ENCODE data around the gene RAB11FIP4.

Gene RAB11FIP4

DNA sequence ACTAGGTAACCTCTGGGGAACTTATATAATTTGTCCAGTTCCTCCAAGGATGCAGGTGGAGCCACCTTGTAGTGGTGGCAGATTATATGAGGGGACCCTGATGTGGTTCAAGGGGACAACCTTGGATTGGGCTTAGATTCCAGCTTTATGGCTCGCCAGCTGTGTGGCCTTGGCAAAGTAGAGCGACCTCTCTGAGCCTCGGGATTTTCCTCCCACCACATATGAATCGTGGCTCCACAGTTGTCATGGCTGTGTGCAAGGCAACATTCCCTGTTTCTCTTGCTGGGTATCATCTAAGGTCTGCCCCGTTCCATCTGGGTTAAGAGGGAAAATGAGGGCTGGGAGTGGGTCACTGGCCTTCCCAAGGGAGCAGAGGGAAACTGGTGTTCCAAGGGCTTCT, 104.6 kb downstream of the RAB11FIP4 start:
- DNase-seq (ENCODE audit: low spot score), result no peak
- TF ChIP-seq, protein P1, sequence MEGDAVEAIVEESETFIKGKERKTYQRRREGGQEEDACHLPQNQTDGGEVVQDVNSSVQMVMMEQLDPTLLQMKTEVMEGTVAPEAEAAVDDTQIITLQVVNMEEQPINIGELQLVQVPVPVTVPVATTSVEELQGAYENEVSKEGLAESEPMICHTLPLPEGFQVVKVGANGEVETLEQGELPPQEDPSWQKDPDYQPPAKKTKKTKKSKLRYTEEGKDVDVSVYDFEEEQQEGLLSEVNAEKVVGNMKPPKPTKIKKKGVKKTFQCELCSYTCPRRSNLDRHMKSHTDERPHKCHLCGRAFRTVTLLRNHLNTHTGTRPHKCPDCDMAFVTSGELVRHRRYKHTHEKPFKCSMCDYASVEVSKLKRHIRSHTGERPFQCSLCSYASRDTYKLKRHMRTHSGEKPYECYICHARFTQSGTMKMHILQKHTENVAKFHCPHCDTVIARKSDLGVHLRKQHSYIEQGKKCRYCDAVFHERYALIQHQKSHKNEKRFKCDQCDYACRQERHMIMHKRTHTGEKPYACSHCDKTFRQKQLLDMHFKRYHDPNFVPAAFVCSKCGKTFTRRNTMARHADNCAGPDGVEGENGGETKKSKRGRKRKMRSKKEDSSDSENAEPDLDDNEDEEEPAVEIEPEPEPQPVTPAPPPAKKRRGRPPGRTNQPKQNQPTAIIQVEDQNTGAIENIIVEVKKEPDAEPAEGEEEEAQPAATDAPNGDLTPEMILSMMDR (IDR thresholded peaks at IDR 0.05), result no peak
- no peak overlapping the region for H3K4me3 ChIP-seq
- no peak overlapping the region for H3K27ac ChIP-seq

DNA sequence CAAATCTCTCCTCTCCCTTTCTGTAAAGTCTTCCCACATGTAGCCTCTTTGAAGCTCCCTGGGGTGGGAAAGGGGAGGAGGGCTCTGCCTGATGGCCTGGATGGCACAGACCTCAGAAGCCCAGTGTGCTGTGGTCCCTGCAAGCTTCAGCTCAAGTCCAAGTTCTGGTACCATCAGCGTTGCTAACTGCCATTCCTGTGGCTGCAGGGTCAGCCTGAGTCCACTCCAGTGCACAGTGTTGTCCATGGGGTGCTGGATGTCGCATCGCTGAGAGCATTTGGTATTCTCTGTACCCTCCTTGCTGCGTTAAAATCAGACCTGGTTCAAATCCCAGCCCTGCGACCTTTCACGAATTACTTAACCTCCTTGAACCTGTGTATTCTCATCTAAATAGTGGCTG, 105.1 kb downstream of the RAB11FIP4 start:
- no peak for DNase-seq (ENCODE audit: low spot score)
- no peak overlapping the region for H3K4me3 ChIP-seq
- no peak overlapping the region for H3K27ac ChIP-seq
- TF ChIP-seq, protein P1 (IDR thresholded peaks at IDR 0.05), result no peak

DNA sequence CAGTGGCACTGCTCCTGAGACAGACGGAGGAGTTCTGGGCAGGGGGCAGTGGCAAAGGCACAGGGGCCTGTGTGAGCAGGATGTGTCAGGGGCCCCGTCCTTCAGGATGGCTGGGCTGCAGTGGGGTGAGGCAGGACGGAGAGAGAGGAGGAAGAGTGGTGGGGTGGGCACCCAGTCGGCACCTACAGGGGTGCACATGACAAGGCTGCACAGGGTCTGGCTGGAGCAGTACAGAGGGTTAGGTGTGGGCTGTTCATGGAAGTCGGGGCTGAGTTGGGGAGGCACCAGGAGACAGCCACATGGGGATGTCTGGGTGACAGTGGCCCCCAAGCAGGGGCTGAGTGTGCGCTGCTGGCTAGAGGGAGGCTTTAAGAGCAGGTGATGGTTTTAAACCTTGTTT, 106.0 kb downstream of the RAB11FIP4 start:
- H3K27ac ChIP-seq, result no peak overlapping the region
- no peak overlapping the region for H3K4me3 ChIP-seq
- TF ChIP-seq, protein P1 (IDR thresholded peaks at IDR 0.05), result no peak
- no peak for DNase-seq (ENCODE audit: low spot score)

DNA sequence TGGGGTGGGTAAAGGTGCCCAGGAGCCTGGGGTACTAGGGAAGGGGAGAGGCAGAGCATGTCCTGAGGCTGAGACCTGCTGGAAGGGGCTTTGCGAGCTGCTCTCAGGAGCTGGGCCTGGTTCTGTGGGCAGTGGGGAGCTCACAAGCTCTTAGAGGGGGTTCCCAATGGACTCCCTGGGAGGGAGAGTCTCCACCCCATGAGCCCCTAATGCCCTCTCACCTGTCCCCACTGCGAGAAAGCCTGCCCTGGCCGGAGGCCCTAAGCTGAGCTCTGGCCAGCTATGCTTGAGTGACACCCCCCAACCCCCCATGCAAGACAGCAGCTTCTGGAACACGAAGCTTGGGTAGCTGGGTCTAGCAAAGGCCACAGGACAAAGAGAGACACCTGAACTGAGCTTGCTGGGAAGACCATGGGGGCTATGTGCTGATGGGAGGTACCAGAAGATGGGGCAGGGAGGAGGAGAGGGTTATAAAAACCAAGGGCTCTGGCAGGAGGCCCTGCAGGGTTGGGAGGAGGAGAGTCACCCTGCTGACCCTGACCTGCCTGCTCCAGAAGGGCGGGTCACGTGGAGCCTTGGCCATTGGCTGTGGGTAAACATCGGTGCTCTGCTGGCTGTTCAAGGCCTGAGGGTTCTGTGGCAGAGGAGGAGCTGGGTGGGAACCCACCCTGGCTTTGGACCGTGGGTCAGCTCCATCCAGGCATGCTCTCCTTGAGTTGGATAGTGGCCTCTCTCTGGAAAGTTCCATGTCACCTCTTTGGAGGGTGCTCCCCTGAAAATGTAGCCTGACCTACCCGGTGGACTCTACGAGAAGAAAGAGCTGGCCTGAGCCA, 106.7 kb downstream of the RAB11FIP4 start:
- TF ChIP-seq, protein P1 (IDR thresholded peaks at IDR 0.05), result no peak
- Histone ChIP-seq H3K4me3 (no peak overlapping the region), H3K27ac (no peak overlapping the region)
- DNase-seq (ENCODE audit: low spot score), result no peak

DNA sequence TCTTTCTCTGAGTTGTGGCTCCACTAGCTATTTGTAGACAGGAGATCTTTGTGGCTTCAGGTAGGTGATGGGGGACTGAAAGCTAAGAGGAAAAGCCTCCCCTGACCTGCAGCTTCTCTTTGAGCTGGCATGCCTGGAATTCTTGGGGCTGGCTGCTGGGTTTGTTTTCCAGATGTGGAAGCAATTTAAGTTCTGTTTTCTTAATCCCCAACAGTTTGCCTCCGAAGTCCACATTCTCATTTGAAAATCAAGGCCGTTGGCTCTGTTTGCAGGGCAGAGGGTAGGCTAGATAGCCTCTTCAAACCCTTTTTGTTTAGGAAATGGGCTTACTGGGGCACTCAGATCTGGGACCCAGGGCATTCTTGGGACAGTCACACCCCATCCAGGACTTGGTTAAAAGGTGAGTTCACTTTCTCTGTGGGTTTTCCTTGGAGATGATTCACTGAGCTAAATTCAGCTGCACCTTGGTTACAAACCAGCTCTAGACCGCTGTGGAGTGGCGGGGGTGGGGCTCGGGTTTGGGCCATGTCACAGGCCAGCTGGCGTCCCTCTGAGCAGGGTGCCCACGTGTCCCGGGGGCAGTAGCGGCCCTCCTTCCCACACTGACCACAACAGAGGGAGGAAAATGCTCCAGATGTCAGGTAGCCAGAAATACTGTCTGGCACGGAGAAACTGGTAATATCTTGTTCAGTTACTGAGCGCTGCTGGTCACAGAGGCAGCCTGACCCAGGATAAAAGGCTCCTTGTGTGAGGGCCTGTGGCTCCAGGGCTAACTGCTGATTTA, 108.5 kb downstream of the RAB11FIP4 start:
- TF ChIP-seq, protein P1 (IDR thresholded peaks at IDR 0.05), result no peak
- Histone ChIP-seq H3K4me3 (no peak overlapping the region), H3K27ac (no peak overlapping the region)
- DNase-seq (ENCODE audit: low spot score), result no peak

DNA sequence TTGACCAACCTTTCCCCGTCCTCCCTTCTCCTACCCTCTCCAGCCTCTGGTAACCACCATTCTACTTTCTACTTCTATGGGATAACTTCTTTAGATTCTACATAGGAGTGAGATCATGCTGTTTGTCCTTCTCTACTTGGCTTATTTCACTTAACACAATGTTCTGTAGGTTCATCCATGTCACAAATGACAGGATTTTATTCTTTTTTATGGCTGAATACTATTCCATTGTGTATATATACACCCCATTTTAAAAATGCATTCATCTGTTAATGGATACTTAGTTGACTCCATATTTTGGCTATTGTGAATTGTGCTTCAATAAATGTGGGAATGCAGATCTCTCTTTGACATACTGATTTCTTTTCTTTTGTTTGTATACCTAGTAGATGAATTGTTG, 115.0 kb downstream of the RAB11FIP4 start:
- Histone ChIP-seq H3K4me3 (no peak overlapping the region), H3K27ac (no peak overlapping the region)
- TF ChIP-seq, protein P1 (IDR thresholded peaks at IDR 0.05), result no peak
- no peak for DNase-seq (ENCODE audit: low spot score)

Data from coronary artery (tissue), 2 donors.